ENCODE measurements around the gene ITGAV. TPM values are rescaled to one million over a fixed set of nuclear protein-coding genes. Genes with fewer than 3 reads are reported as not detected.

ITGAV gene
- total RNA-seq, 2 donors from 2014 or later: 63.7 to 79.7 TPM

DNA sequence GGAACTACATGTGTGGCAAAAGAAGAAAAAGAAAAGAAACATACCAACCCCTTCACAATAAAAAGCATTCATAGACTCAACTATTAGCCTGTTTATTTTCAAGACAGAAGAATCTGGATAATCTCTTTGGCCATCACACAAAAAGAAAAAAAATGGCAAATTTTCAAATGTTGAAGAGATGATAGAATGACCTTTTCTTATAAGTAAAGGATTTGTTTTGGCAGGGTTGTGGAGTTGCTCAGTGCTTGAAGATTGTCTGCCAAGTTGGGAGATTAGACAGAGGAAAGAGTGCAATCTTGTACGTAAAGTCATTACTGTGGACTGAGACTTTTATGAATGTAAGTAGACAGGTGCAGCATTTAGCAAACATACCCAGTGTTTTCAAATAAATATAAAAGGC, 85.5 kb downstream of the ITGAV start:
- no peaks in the 10 kb centered on the region for H3K4me1 ChIP-seq (ENCODE audit: control insufficient read depth, insufficient read depth, low read length)
- H3K4me3 ChIP-seq (ENCODE audit: low read length): no peak overlapping the region
- TF ChIP-seq, protein P1, sequence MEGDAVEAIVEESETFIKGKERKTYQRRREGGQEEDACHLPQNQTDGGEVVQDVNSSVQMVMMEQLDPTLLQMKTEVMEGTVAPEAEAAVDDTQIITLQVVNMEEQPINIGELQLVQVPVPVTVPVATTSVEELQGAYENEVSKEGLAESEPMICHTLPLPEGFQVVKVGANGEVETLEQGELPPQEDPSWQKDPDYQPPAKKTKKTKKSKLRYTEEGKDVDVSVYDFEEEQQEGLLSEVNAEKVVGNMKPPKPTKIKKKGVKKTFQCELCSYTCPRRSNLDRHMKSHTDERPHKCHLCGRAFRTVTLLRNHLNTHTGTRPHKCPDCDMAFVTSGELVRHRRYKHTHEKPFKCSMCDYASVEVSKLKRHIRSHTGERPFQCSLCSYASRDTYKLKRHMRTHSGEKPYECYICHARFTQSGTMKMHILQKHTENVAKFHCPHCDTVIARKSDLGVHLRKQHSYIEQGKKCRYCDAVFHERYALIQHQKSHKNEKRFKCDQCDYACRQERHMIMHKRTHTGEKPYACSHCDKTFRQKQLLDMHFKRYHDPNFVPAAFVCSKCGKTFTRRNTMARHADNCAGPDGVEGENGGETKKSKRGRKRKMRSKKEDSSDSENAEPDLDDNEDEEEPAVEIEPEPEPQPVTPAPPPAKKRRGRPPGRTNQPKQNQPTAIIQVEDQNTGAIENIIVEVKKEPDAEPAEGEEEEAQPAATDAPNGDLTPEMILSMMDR (conservative IDR thresholded peaks at IDR 0.05): no peak
- peaks cover 59% of the 10 kb centered on the region for H3K36me3 Mint-ChIP-seq (ENCODE audit: low read depth)
- H3K9me3 ChIP-seq (ENCODE audit: control insufficient read depth, low read length): peaks cover 29% of the 10 kb centered on the region
- H3K9ac ChIP-seq (ENCODE audit: extremely low read depth, low read length, poor library complexity, severe bottlenecking): no peak overlapping the region
- DNase-seq: no peak
- no peak overlapping the region for H3K27ac ChIP-seq (ENCODE audit: low read depth, low read length)
- H3K9me3 Mint-ChIP-seq: peaks cover 24% of the 10 kb centered on the region
- H3K4me3 Mint-ChIP-seq: no peak overlapping the region
- H3K27ac Mint-ChIP-seq: no peak overlapping the region
- H3K36me3 ChIP-seq (ENCODE audit: control insufficient read depth, insufficient read depth, low read length): peaks cover 98% of the 10 kb centered on the region
- H3K27me3 Mint-ChIP-seq (ENCODE audit: insufficient read depth): no peaks in the 10 kb centered on the region
- 100% methylated on average over 1 of the region's 1 CpG for WGBS, 2 experiments (ENCODE audit: insufficient coverage in 1 of 2, insufficient read length in 1 of 2)
- no peaks in the 10 kb centered on the region for H3K4me1 Mint-ChIP-seq
- H3K27me3 ChIP-seq (ENCODE audit: control insufficient read depth, insufficient read depth, low read length, poor library complexity, severe bottlenecking): no peaks in the 10 kb centered on the region

DNA sequence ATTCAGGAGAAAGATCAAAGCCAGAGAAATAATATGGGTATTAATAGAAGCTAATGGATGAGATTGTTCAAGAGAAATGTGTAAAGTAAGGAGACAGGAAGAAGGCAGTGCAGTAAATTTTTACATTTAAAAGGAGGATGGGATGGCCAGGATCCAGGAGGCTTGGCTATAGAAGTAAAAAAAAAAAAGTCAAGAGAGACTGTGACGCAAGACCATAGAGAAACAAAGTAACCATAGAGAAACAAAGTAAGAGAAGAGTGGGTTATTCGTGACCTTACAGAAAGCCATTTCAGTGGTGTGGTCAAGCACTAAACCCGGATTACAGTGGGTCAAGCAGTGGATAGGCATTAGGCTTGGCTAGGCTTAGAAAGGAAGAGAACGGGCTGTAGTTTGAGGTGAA, 93.5 kb downstream of the ITGAV start:
- H3K36me3 Mint-ChIP-seq (ENCODE audit: low read depth): peaks cover 9% of the 10 kb centered on the region
- H3K9me3 ChIP-seq (ENCODE audit: control insufficient read depth, low read length): peaks cover 13% of the 10 kb centered on the region
- no peak overlapping the region for H3K9ac ChIP-seq (ENCODE audit: extremely low read depth, low read length, poor library complexity, severe bottlenecking)
- no peaks in the 10 kb centered on the region for H3K27me3 ChIP-seq (ENCODE audit: control insufficient read depth, insufficient read depth, low read length, poor library complexity, severe bottlenecking)
- H3K27ac Mint-ChIP-seq: no peak overlapping the region
- H3K4me1 Mint-ChIP-seq: no peaks in the 10 kb centered on the region
- WGBS, 2 experiments (ENCODE audit: insufficient coverage in 1 of 2, insufficient read length in 1 of 2): 86 to 98% methylated on average over 4 of the region's 4 CpGs
- H3K4me3 Mint-ChIP-seq: no peak overlapping the region
- H3K4me1 ChIP-seq (ENCODE audit: control insufficient read depth, insufficient read depth, low read length): no peaks in the 10 kb centered on the region
- H3K36me3 ChIP-seq (ENCODE audit: control insufficient read depth, insufficient read depth, low read length): peaks cover 25% of the 10 kb centered on the region
- no peaks in the 10 kb centered on the region for H3K27me3 Mint-ChIP-seq (ENCODE audit: insufficient read depth)
- no peak overlapping the region for H3K27ac ChIP-seq (ENCODE audit: low read depth, low read length)
- H3K4me3 ChIP-seq (ENCODE audit: low read length): no peak overlapping the region
- TF ChIP-seq, protein P1 (conservative IDR thresholded peaks at IDR 0.05): no peak
- H3K9me3 Mint-ChIP-seq: peaks cover 10% of the 10 kb centered on the region
- DNase-seq: no peak

DNA sequence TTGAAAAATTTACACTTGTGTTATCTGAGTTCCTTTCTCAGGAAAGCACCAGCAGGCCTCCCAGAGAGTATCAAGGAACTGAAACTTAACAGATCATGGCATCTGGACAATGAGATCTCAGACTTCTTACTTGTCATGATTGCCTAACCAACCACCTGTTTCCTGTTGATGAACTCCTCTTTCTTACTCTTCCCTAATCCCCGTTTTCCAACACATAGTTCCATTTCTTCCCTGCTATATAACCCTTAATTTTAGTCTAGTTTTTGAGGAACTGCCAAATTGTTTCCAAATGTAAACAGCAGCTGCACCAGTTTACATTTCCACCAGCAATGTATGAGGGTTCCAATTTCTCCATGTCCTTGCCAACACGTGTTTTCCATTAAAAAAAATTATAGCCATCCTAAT, 98.0 kb downstream of the ITGAV start:
- no peak for DNase-seq
- Histone ChIP-seq H3K9ac (ENCODE audit: extremely low read depth, low read length, poor library complexity, severe bottlenecking) (no peak overlapping the region), H3K4me1 (ENCODE audit: control insufficient read depth, insufficient read depth, low read length) (no peaks in the 10 kb centered on the region), H3K36me3 (ENCODE audit: control insufficient read depth, insufficient read depth, low read length) (no peaks in the 10 kb centered on the region), H3K9me3 (ENCODE audit: control insufficient read depth, low read length) (peaks cover 13% of the 10 kb centered on the region), H3K4me3 (ENCODE audit: low read length) (no peak overlapping the region), H3K27me3 (ENCODE audit: control insufficient read depth, insufficient read depth, low read length, poor library complexity, severe bottlenecking) (no peaks in the 10 kb centered on the region), H3K27ac (ENCODE audit: low read depth, low read length) (no peak overlapping the region)
- WGBS, 2 experiments (ENCODE audit: insufficient coverage in 1 of 2, insufficient read length in 1 of 2): 97 to 100% methylated on average over 1 to 2 of the region's 2 CpGs
- TF ChIP-seq, protein P1 (conservative IDR thresholded peaks at IDR 0.05): no peak
- H3K4me3 Mint-ChIP-seq: no peak overlapping the region
- no peaks in the 10 kb centered on the region for H3K27me3 Mint-ChIP-seq (ENCODE audit: insufficient read depth)
- no peak overlapping the region for H3K27ac Mint-ChIP-seq
- no peaks in the 10 kb centered on the region for H3K36me3 Mint-ChIP-seq (ENCODE audit: low read depth)
- no peaks in the 10 kb centered on the region for H3K4me1 Mint-ChIP-seq
- H3K9me3 Mint-ChIP-seq: peaks cover 10% of the 10 kb centered on the region
